Esophagus muscularis mucosa (tissue), 3 donors: ENCODE data around the gene C19orf44.

Experiments
- POLR2A ChIP-seq: fragments of 450-650 bp; IDR thresholded peaks from one replicate; pipeline ENCODE4 v1.6.1; 2017; ENCODE audit warnings: antibody characterized with exemption, moderate library complexity, mild to moderate bottlenecking, low read depth
- POLR2AphosphoS5 ChIP-seq, 2 donors: sonication (generic); formaldehyde crosslinking; IDR thresholded peaks; one replicate each; pipeline ENCODE4 v1.6.1; 2017; ENCODE audit warnings: antibody characterized with exemption in 2 of 2
- TF ChIP-seq, protein P1 (sequence below), 3 experiments: fragments of 200-600 bp in 2 of 3; fragments of 450-650 bp in 1 of 3; sonication (generic) in 2 of 3; IDR thresholded peaks; one replicate each; pipeline ENCODE4 v1.5.1; 2017 to 2019; ENCODE audit warnings: antibody characterized with exemption in 3 of 3, mild to moderate bottlenecking in 2 of 3, moderate library complexity in 1 of 3

GRCh38 chr19:16477311-16477710 lies 18.9 kb upstream of the C19orf44 start:
- TF ChIP-seq, protein P1, sequence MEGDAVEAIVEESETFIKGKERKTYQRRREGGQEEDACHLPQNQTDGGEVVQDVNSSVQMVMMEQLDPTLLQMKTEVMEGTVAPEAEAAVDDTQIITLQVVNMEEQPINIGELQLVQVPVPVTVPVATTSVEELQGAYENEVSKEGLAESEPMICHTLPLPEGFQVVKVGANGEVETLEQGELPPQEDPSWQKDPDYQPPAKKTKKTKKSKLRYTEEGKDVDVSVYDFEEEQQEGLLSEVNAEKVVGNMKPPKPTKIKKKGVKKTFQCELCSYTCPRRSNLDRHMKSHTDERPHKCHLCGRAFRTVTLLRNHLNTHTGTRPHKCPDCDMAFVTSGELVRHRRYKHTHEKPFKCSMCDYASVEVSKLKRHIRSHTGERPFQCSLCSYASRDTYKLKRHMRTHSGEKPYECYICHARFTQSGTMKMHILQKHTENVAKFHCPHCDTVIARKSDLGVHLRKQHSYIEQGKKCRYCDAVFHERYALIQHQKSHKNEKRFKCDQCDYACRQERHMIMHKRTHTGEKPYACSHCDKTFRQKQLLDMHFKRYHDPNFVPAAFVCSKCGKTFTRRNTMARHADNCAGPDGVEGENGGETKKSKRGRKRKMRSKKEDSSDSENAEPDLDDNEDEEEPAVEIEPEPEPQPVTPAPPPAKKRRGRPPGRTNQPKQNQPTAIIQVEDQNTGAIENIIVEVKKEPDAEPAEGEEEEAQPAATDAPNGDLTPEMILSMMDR (IDR thresholded peaks at IDR 0.05) = no peak
- TF ChIP-seq POLR2AphosphoS5 (IDR thresholded peaks at IDR 0.05) (no peak), POLR2A (no peak)
